SK-N-SH (cell line): ENCODE data around the gene ARHGAP23. TPM values are rescaled to one million over a fixed set of nuclear protein-coding genes. Genes with fewer than 3 reads are reported as not detected.

Source experiments
- CTCF ChIA-PET: fragments of 300-600, 350-600 bp; formaldehyde crosslinking; extraction: SDS; loops from one replicate; lab custom pipeline; 2021; lab: Yijun Ruan, JAX
- POLR2A ChIA-PET: fragments of 350-600 bp; sonication (Branson Sonifier 250); formaldehyde crosslinking; extraction: SDS; loops from one replicate; lab custom pipeline; 2020; ENCODE audit warnings: antibody characterized with exemption, inconsistent platforms; lab: Yijun Ruan, JAX
- DNase-seq: peaks from one replicate; pipeline ENCODE4 v3.0.0; 2012
- H2AFZ ChIP-seq: fragments of 200-600 bp; sonication (generic); 2 replicates; pipeline ENCODE4 v1.8.1; 2016; ENCODE audit warnings: antibody characterized with exemption, mild to moderate bottlenecking, low read depth
- H3F3A ChIP-seq: fragments of 200-600 bp; sonication (generic); replicated peaks from 2 replicates; pipeline ENCODE3; 2016; ENCODE audit warnings: antibody characterized with exemption, mild to moderate bottlenecking; ENCODE audit not compliant: insufficient read depth
- H3K27ac ChIP-seq, 2 experiments: fragments of 200-500 bp in 1 of 2; fragments of 200-600 bp in 1 of 2; sonication (Bioruptor generic) in 1 of 2; sonication (generic), shearing (Covaris generic) in 1 of 2; 2 replicates each; pipeline versions ENCODE4 v1.5.1 to v1.6.1; 2014 to 2016; ENCODE audit warnings: low read depth in 2 of 2, inconsistent platforms in 1 of 2, low read length in 1 of 2, mild to moderate bottlenecking in 1 of 2, mixed read lengths in 1 of 2
- H3K27me3 ChIP-seq: fragments of 200-600 bp; sonication (generic), shearing (Covaris generic); 2 replicates; pipeline ENCODE4 v1.6.1; 2016; ENCODE audit warnings: mixed run types; ENCODE audit not compliant: insufficient read depth
- H3K36me3 ChIP-seq, 2 experiments: fragments of 200-500 bp in 1 of 2; fragments of 200-600 bp in 1 of 2; sonication (Bioruptor generic) in 1 of 2; sonication (generic) in 1 of 2; replicated peaks in 1 of 2; 2 replicates each; pipeline versions ENCODE3 to v1.5.1; 2014 to 2016; ENCODE audit warnings: low read length in 1 of 2, mild to moderate bottlenecking in 1 of 2; ENCODE audit not compliant: insufficient read depth in 2 of 2, control insufficient read depth in 1 of 2
- H3K4me1 ChIP-seq, 2 experiments: fragments of 200-500 bp in 1 of 2; fragments of 200-600 bp in 1 of 2; sonication (Bioruptor generic) in 1 of 2; sonication (generic), shearing (Covaris generic) in 1 of 2; 2 replicates each; pipeline versions ENCODE4 v1.5.1 to v1.6.1; 2014 to 2016; ENCODE audit warnings: low read depth in 1 of 2, low read length in 1 of 2, mixed run types in 1 of 2; ENCODE audit not compliant: insufficient read depth in 2 of 2, control insufficient read depth in 1 of 2
- H3K4me2 ChIP-seq: fragments of 200-600 bp; sonication (generic), shearing (Covaris generic); 2 replicates; pipeline ENCODE4 v1.6.1; 2017; ENCODE audit warnings: mixed run types
- H3K4me3 ChIP-seq, 2 experiments: fragments of 200-500 bp in 1 of 2; fragments of 200-600 bp in 1 of 2; sonication (Bioruptor generic) in 1 of 2; sonication (generic), shearing (Covaris generic) in 1 of 2; 2 replicates each; pipeline versions ENCODE4 v1.5.1 to v1.8.1; 2014 to 2016; ENCODE audit warnings: low read depth in 2 of 2, inconsistent platforms in 1 of 2, low read length in 1 of 2, mild to moderate bottlenecking in 1 of 2, mixed read lengths in 1 of 2, moderate library complexity in 1 of 2
- H3K79me2 ChIP-seq: fragments of 200-600 bp; sonication (generic); 2 replicates; pipeline ENCODE4 v1.8.1; 2017; ENCODE audit warnings: mild to moderate bottlenecking; ENCODE audit not compliant: insufficient read depth
- H3K9ac ChIP-seq: fragments of 200-600 bp; sonication (generic); 2 replicates; pipeline ENCODE4 v1.6.1; 2017; ENCODE audit warnings: mixed run types
- H3K9me2 ChIP-seq: fragments of 200-600 bp; sonication (generic); 2 replicates; pipeline ENCODE4 v1.6.1; 2017; ENCODE audit warnings: mixed run types
- H3K9me3 ChIP-seq: fragments of 200-600 bp; sonication (generic); 2 replicates; pipeline ENCODE4 v1.6.1; 2017; ENCODE audit warnings: mixed run types, mild to moderate bottlenecking, moderate library complexity
- H4K20me1 ChIP-seq: fragments of 200-600 bp; sonication (generic); 2 replicates; pipeline ENCODE4 v1.6.1; 2017; ENCODE audit warnings: mild to moderate bottlenecking, mixed run types; ENCODE audit not compliant: insufficient read depth
- CHD2 ChIP-seq: fragments of 150-350 bp; IDR thresholded peaks from 2 replicates; pipeline ENCODE4 v1.6.1; 2018; ENCODE audit warnings: low read length; ENCODE audit not compliant: partially characterized antibody
- FOSL2 ChIP-seq: IDR thresholded peaks from 2 replicates; pipeline ENCODE4 v1.4.0; 2012; ENCODE audit warnings: low read depth, mild to moderate bottlenecking, moderate library complexity, borderline replicate concordance
- FOXM1 ChIP-seq: IDR thresholded peaks from 2 replicates; pipeline ENCODE4 v1.4.0; 2012; ENCODE audit warnings: low read depth, mild to moderate bottlenecking
- GABPA ChIP-seq: IDR thresholded peaks from 2 replicates; pipeline ENCODE4 v1.4.0; 2012; ENCODE audit warnings: low read depth, mild to moderate bottlenecking
- GATA2 ChIP-seq: sonication (generic); formaldehyde crosslinking; IDR thresholded peaks from 2 replicates; pipeline ENCODE4 v1.5.0; 2020; ENCODE audit warnings: mild to moderate bottlenecking, missing genetic modification reagents
- MEF2A ChIP-seq: IDR thresholded peaks from 2 replicates; pipeline ENCODE4 v1.4.0; 2012; ENCODE audit warnings: low read depth, borderline replicate concordance
- NFIC ChIP-seq: IDR thresholded peaks from 2 replicates; pipeline ENCODE4 v1.4.0; 2012; ENCODE audit warnings: borderline replicate concordance
- POLR2AphosphoS5 ChIP-seq: IDR thresholded peaks from 2 replicates; pipeline ENCODE4 v1.6.1; 2012; ENCODE audit warnings: low read depth, low read length
- RFX5 ChIP-seq: IDR thresholded peaks from 2 replicates; pipeline ENCODE4 v1.6.1; 2012; ENCODE audit warnings: mild to moderate bottlenecking, improper control_type of control experiment, low read length
- RXRA ChIP-seq: IDR thresholded peaks from 2 replicates; pipeline ENCODE4 v1.4.0; 2012; ENCODE audit warnings: low read depth, mild to moderate bottlenecking, borderline replicate concordance
- SIN3A ChIP-seq: IDR thresholded peaks from 2 replicates; pipeline ENCODE4 v1.6.1; 2012; ENCODE audit warnings: low read depth, mild to moderate bottlenecking, low read length, moderate library complexity, borderline replicate concordance
- SMC3 ChIP-seq: IDR thresholded peaks from 2 replicates; pipeline ENCODE4 v1.6.1; 2012; ENCODE audit warnings: low read depth, low read length, improper control_type of control experiment
- TCF12 ChIP-seq: IDR thresholded peaks from 2 replicates; pipeline ENCODE4 v1.4.0; 2012
- YY1 ChIP-seq: IDR thresholded peaks from 2 replicates; pipeline ENCODE4 v1.4.0; 2012; ENCODE audit warnings: low read depth, mild to moderate bottlenecking
- WGBS: methylation state at CpG from one replicate; pipeline ENCODE4 v1.1.6; 2017; ENCODE audit warnings: low lambda C conversion rate; 5-methylcytosine and 5-hydroxymethylcytosine counted together
- polyA plus RNA-seq, 3 experiments: library from polyadenylated mRNA; depleted of rRNA; stranded (reverse); fragments of >200 nt; gene quantifications; 2 replicates each; pipeline ENCODE4 v1.2.3, GENCODE V29; 2012
- TF ChIP-seq, protein P1 (sequence below): IDR thresholded peaks from 2 replicates; pipeline ENCODE4; 2012
- TF ChIP-seq, protein P2 (sequence below): fragments of 150-350 bp; IDR thresholded peaks from 2 replicates; pipeline ENCODE4 v1.6.1; 2016; ENCODE audit warnings: mild to moderate bottlenecking, low read depth, low read length
- TF ChIP-seq, protein P3 (sequence below): fragments of 200-600 bp; sonication (generic); IDR thresholded peaks from 2 replicates; pipeline ENCODE4 v1.6.1; 2017; ENCODE audit warnings: antibody characterized with exemption, mild to moderate bottlenecking, moderate library complexity
- TF ChIP-seq, protein P4 (sequence below): IDR thresholded peaks from 2 replicates; pipeline ENCODE4 v1.4.0; 2012; ENCODE audit warnings: low read depth, borderline replicate concordance

The ARHGAP23 gene
- polyA plus RNA-seq, 1 of the 3 experiments (the other 2 are of a cell fraction), result 19.2 TPM

DNA sequence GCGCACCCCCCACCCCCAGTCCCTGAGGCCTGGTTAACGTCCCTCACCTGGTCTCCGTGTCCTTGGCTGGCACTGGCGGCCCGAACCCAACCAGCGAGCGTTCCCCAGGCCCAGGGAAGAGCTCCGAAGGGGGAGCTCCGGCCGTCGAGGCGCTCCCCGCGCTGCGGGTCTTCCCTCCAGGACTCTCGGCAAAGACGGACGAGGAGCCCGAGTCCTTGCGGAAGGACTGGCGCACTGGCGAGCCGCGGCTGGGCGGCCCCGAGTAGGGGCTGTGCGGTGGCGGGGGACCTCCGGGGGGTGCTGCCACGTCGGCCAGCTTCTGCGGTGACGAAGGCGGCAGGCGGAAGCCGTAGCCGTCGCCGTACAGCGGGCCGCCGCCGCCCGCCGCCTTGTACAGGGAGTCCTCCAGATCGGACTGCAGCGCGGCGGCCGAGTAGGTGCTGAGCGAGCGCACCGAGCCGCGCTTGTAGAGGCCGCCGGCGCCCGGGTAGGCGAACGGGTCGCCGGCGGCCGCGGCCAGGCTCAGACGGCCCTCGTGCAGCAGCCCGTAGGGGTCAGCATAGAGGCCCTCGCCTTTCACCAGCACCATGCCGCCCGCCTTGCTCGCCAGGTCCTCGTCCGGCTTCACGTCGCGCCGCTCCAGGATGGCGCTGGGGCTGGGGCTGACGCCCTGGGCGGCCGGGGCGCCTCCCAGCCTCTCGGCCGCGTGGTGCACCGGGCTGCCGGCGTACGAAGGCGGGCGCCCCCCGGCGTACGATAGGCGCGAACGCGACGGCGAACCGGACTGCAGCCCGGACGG, 133.4 kb downstream of the ARHGAP23 start:
- no peak overlapping the region for H2AFZ ChIP-seq
- no peak overlapping the region for H3K4me3 ChIP-seq
- no peaks in the 10 kb centered on the region for H3K36me3 ChIP-seq
- 93% methylated on average over 78 of the region's 105 CpGs for WGBS
- H3K4me1 ChIP-seq, result peaks cover 0 to 32% of the 10 kb centered on the region in 2 experiments; a peak in 2 of 4 replicates
- peaks cover 6% of the 10 kb centered on the region; the same call in 1 of the 2 replicates for H3K27me3 ChIP-seq
- no peak for DNase-seq
- POLR2A ChIA-PET, result no interaction called here
- no peak overlapping the region for H3K27ac ChIP-seq
- H3K9me3 ChIP-seq, result no peaks in the 10 kb centered on the region
- H3F3A ChIP-seq, result no peaks in the 10 kb centered on the region
- H3K79me2 ChIP-seq, result no peaks in the 10 kb centered on the region
- H3K4me2 ChIP-seq, result no peak overlapping the region
- TF ChIP-seq, protein P1, sequence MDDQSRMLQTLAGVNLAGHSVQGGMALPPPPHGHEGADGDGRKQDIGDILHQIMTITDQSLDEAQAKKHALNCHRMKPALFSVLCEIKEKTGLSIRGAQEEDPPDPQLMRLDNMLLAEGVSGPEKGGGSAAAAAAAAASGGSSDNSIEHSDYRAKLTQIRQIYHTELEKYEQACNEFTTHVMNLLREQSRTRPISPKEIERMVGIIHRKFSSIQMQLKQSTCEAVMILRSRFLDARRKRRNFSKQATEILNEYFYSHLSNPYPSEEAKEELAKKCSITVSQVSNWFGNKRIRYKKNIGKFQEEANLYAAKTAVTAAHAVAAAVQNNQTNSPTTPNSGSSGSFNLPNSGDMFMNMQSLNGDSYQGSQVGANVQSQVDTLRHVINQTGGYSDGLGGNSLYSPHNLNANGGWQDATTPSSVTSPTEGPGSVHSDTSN, result no peak
- TF ChIP-seq GATA2 (CRISPR knock-in tag) (no peak), CHD2 (no peak), FOXM1 (no peak), GABPA (no peak), FOSL2 (no peak), NFIC (no peak), TCF12 (no peak), YY1 (no peak), MEF2A (no peak), SIN3A (no peak), POLR2AphosphoS5 (no peak), RFX5 (no peak), SMC3 (no peak), RXRA (no peak)
- TF ChIP-seq, protein P2, sequence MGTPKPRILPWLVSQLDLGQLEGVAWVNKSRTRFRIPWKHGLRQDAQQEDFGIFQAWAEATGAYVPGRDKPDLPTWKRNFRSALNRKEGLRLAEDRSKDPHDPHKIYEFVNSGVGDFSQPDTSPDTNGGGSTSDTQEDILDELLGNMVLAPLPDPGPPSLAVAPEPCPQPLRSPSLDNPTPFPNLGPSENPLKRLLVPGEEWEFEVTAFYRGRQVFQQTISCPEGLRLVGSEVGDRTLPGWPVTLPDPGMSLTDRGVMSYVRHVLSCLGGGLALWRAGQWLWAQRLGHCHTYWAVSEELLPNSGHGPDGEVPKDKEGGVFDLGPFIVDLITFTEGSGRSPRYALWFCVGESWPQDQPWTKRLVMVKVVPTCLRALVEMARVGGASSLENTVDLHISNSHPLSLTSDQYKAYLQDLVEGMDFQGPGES, result no peak
- TF ChIP-seq, protein P3, sequence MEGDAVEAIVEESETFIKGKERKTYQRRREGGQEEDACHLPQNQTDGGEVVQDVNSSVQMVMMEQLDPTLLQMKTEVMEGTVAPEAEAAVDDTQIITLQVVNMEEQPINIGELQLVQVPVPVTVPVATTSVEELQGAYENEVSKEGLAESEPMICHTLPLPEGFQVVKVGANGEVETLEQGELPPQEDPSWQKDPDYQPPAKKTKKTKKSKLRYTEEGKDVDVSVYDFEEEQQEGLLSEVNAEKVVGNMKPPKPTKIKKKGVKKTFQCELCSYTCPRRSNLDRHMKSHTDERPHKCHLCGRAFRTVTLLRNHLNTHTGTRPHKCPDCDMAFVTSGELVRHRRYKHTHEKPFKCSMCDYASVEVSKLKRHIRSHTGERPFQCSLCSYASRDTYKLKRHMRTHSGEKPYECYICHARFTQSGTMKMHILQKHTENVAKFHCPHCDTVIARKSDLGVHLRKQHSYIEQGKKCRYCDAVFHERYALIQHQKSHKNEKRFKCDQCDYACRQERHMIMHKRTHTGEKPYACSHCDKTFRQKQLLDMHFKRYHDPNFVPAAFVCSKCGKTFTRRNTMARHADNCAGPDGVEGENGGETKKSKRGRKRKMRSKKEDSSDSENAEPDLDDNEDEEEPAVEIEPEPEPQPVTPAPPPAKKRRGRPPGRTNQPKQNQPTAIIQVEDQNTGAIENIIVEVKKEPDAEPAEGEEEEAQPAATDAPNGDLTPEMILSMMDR, result no peak
- TF ChIP-seq, protein P4, sequence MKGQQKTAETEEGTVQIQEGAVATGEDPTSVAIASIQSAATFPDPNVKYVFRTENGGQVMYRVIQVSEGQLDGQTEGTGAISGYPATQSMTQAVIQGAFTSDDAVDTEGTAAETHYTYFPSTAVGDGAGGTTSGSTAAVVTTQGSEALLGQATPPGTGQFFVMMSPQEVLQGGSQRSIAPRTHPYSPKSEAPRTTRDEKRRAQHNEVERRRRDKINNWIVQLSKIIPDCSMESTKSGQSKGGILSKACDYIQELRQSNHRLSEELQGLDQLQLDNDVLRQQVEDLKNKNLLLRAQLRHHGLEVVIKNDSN, result no peak
- H3K9ac ChIP-seq, result no peak overlapping the region
- CTCF ChIA-PET, result interaction anchor here (0.8 to 7.2 kb wide), 5 partner anchors 23 to 106 kb away, joined by 3 to 167 read pairs (median 57); partner anchors contain the start of gene SRCIN1
- no peaks in the 10 kb centered on the region for H3K9me2 ChIP-seq
- H4K20me1 ChIP-seq, result no peaks in the 10 kb centered on the region

Other genes with a start within 250 kb of the ARHGAP23 start
- not detected in 2 replicates for gene TBC1D3, start 235.9 kb upstream of the ARHGAP23 start, polyA plus RNA-seq (2012; rRNA removed)
- 35.5 and 42.8 TPM in 2 replicates for gene MRPL45, start 131.3 kb upstream of the ARHGAP23 start, polyA plus RNA-seq (2012; rRNA removed)
- gene GPR179, start 84.5 kb upstream of the ARHGAP23 start, polyA plus RNA-seq (2012; rRNA removed), result 0.02 TPM in 2 replicates
- 7.4 and 10.0 TPM in 2 replicates for gene SOCS7, start 76.6 kb upstream of the ARHGAP23 start, polyA plus RNA-seq (2012; rRNA removed)
- gene SRCIN1, start 177.5 kb downstream of the ARHGAP23 start, polyA plus RNA-seq (2012; rRNA removed), result 0.45 and 1.0 TPM in 2 replicates
- gene EPOP, start 246.5 kb downstream of the ARHGAP23 start, polyA plus RNA-seq (2012; rRNA removed), result 2.7 and 3.1 TPM in 2 replicates